Central memory CD8-positive, alpha-beta T cell (primary cell): ENCODE data around the gene NAA40.

Experiments
- ATAC-seq: fragments of 150-1000 bp; cut with Tn5 transposase; replicated peaks from 2 replicates; pipeline ENCODE4 v1.10.0; 2022; ENCODE audit warnings: mild to moderate bottlenecking, moderate FRiP score, moderate number of reproducible peaks; ENCODE audit not compliant: poor library complexity, severe bottlenecking; ENCODE audit errors: extremely low read depth
- DNase-seq, 2 donors: peaks; one replicate each; pipeline ENCODE4 v3.0.0; 2021; ENCODE audit warnings: low spot score in 2 of 2
- H3K27ac Mint-ChIP-seq: one replicate; pipeline ENCODE4 v1.8.0; 2022; ENCODE audit warnings: low read depth, mild to moderate bottlenecking, moderate library complexity, mixed read lengths
- H3K27me3 Mint-ChIP-seq: one replicate; pipeline ENCODE4 v1.8.0; 2022; ENCODE audit warnings: mixed read lengths
- H3K36me3 Mint-ChIP-seq: one replicate; pipeline ENCODE4 v1.8.0; 2022; ENCODE audit warnings: mild to moderate bottlenecking, moderate library complexity, mixed read lengths; ENCODE audit not compliant: insufficient read depth
- H3K4me1 Mint-ChIP-seq: one replicate; pipeline ENCODE4 v1.8.0; 2022; ENCODE audit warnings: mixed read lengths
- H3K4me3 Mint-ChIP-seq: one replicate; pipeline ENCODE4 v1.8.0; 2022; ENCODE audit warnings: mild to moderate bottlenecking, moderate library complexity, mixed read lengths
- H3K9me3 Mint-ChIP-seq: one replicate; pipeline ENCODE4 v1.8.0; 2022; ENCODE audit warnings: mixed read lengths

The NAA40 gene

DNA sequence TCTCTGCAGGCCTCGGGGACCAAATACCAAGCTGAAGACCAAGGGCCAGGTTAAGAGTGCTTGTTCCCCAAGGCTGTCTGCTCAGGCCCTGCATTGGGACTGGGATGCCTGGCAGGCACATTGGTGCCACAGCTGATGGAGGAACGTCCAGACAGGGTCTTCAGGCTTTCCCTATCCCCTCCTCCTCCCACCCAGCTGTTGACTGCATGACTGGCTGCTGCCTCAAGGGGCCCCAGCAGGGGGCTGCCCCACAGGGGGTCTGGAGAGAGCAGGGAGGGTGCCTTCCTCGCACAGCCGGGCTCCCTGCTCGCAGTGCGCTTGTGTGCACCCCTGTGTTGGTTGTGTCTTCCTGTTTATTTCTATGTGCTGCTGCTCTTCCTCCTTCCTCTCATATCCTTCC is 31.7 kb upstream of the NAA40 start:
- H3K27me3 Mint-ChIP-seq: no peaks in the 10 kb centered on the region
- H3K27ac Mint-ChIP-seq: no peak overlapping the region
- no peak overlapping the region for H3K4me3 Mint-ChIP-seq
- DNase-seq: no peak
- no peak for ATAC-seq
- H3K36me3 Mint-ChIP-seq: peaks cover 40% of the 10 kb centered on the region
- no peaks in the 10 kb centered on the region for H3K9me3 Mint-ChIP-seq
- H3K4me1 Mint-ChIP-seq: peaks cover 10% of the 10 kb centered on the region

DNA sequence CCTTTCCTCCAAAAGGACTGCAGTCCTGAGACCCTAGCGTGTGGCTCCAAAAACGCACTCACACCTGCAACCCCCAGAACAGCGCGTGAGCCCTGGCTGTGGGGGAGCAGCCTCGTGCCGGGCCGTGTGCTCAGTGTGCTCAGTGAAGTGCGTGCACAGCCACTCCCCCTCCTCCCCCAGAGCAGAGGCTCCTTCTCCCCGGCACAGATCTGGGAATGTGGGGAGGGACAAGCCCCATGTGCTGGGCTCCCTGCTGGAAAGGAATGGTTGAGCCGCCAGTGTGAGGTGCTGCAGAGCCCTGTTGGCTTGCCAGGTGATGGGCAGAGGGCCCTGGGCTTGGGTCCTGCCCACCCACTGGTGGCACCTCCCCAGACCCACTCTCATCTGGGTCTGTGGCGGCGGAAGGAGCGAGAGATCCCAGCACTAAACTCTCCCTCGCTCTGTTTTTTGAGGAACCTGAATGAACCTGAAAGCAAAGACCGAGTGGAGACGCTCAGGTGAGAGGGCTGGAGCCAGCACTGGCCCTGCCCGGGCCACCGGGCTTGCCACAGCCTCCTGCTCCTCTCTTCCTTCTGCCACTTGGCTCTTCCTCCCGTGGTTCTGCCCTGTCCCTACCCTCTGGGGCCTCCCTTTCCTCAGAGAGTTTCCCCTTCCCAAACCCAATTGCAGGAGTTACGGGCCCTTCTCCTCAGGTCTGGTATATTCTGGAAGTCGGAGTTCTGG is 30.8 kb upstream of the NAA40 start:
- no peak for ATAC-seq
- H3K4me1 Mint-ChIP-seq: peaks cover 14% of the 10 kb centered on the region
- H3K4me3 Mint-ChIP-seq: no peak overlapping the region
- H3K27ac Mint-ChIP-seq: no peak overlapping the region
- peaks cover 34% of the 10 kb centered on the region for H3K36me3 Mint-ChIP-seq
- H3K27me3 Mint-ChIP-seq: no peaks in the 10 kb centered on the region
- DNase-seq: no peak
- H3K9me3 Mint-ChIP-seq: no peaks in the 10 kb centered on the region

DNA sequence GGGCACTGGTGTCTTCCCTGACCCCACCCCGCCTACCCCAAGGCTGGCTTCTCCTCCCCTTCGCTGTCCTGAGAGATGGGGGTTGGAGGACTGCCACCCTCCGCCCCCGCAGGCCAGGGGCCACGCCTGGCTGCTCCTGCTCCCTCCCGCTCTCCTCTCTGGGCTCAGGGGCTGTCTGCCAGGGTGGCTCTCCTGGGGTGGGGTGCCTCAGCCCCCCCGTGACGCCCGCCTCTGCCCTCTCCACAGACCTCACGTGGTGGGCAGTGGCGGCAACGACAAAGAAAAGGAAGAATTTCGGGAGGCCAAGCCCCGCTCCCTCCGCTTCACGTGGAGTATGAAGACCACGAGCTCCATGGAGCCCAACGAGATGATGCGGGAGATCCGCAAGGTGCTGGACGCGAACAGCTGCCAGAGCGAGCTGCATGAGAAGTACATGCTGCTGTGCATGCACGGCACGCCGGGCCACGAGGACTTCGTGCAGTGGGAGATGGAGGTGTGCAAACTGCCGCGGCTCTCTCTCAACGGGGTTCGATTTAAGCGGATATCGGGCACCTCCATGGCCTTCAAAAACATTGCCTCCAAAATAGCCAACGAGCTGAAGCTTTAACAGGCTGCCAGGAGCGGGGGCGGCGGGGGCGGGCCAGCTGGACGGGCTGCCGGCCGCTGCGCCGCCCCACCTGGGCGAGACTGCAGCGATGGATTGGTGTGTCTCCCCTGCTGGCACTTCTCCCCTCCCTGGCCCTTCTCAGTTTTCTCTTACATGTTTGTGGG is 30.0 kb upstream of the NAA40 start:
- Mint-ChIP-seq H3K4me1 (peaks cover 14% of the 10 kb centered on the region), H3K9me3 (no peaks in the 10 kb centered on the region), H3K4me3 (no peak overlapping the region), H3K36me3 (peaks cover 26% of the 10 kb centered on the region), H3K27ac (no peak overlapping the region), H3K27me3 (no peaks in the 10 kb centered on the region)
- DNase-seq (no peak), ATAC-seq (no peak)

DNA sequence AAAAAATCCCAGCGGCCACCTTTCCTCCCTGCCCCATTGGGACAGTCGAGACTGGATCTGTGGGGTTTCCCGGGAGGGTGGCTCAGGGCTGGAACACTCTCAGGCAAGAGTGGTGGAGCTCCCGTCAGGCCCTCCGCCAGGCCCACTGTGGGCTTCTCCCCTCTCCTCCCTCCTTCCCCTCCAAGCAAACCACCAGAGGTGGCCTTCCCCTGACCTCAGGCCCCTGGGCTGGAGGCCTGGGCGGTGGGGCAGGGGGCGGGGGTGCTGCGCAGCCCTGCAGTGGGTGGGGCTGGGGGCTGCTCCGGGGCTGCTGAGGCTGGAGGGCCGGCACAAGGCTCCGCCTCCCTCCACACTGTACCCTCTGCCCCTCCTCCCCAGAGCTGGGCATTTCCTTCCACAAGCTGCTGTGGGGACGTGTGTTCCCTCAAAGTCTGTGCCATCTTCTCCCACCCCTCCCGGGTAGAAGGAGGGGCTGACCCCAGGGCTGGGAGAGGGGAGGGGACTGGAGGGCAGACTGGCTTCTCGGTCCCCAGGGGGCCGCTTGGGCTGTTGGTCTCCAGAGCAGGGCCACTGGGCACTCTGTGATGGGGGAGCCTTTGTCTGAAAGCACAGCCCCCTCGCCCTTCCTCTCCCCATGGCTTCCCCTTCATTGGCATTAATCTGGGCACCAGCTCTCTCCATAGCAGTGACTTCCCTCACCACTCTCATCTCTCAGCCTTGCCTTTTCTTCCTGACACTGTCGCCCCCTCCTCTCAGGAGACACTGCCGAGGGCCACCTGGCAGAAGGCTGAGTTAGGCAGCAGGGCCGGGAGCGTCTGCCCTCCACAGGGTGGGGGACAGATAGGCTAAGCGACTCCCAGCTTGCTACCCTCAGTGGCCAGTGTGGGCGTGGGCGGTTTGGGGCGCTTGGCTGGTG is 29.0 kb upstream of the NAA40 start:
- DNase-seq (no peak), ATAC-seq (no peak)
- Mint-ChIP-seq H3K4me3 (no peak overlapping the region), H3K4me1 (peaks cover 14% of the 10 kb centered on the region), H3K27me3 (no peaks in the 10 kb centered on the region), H3K36me3 (peaks cover 18% of the 10 kb centered on the region), H3K27ac (no peak overlapping the region), H3K9me3 (no peaks in the 10 kb centered on the region)

DNA sequence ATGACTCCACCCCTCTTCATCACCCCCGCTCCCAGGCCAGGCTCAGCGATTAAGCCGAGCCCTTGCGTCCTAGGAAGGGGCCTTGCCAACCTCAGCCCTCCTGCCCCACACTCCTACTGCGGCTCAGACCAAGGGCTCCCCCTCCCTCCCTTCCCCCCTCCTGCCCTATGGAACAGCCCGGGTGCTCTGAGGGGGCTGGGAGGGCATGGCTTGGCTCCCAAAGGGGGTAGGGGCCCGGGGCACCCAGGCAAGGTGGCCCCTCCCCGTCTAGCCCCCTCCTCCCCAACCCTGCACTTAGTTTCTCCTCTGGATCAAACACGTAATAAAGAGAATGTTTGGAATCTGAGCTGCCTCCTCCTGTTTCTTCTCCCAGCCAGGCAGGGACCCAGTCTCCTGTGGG is 28.1 kb upstream of the NAA40 start:
- DNase-seq: no peak
- no peak for ATAC-seq
- H3K4me3 Mint-ChIP-seq: no peak overlapping the region

DNA sequence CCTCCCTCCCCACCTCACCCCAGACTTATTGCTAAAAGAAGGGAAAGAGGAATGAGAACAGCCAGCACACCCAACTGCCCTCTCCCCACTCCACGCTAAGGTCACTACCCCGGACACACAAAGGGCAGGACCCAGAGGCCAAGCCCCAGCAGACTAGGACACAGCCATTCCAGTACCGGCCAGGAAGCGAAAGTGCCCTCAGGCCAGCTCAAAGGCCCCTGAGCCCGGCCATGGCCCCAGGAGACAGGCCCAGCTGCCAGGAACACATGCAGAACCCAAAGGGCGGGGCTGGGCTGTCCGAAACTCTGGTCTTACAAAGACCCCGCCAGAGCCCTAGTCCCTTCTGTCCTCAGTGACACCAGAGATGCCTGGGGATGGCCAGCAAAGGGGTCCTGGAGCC is 27.4 kb upstream of the NAA40 start:
- Mint-ChIP-seq H3K36me3 (peaks cover 9% of the 10 kb centered on the region), H3K27me3 (no peaks in the 10 kb centered on the region), H3K4me3 (no peak overlapping the region), H3K9me3 (no peaks in the 10 kb centered on the region), H3K4me1 (peaks cover 12% of the 10 kb centered on the region), H3K27ac (no peak overlapping the region)
- DNase-seq: no peak
- no peak for ATAC-seq

More for the DNA sequence above, 28.1 kb upstream of the NAA40 start:
- Mint-ChIP-seq H3K4me1 (peaks cover 14% of the 10 kb centered on the region), H3K36me3 (peaks cover 12% of the 10 kb centered on the region), H3K27ac (no peak overlapping the region), H3K9me3 (no peaks in the 10 kb centered on the region), H3K27me3 (no peaks in the 10 kb centered on the region)

DNA sequence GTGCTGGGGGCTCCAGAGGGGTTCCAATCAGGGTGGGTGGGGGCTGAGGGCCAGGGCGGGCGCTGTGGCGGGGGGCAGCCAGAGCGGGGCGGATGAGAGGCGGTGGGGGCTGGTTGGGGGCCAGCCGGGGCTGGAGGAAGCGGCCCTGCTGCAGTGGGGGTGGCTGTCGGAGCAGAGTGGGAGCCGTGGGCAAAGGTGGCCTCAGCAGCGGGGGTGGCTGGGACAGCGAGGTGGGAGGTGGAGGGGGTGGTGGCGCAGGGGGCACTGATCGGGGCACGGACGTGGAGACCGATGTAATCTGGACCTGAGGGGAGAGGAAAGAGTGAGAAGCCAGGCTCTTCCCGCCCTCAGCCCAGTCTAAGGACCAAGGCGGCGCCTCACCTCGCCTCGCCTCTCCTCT is 26.9 kb upstream of the NAA40 start:
- Mint-ChIP-seq H3K4me1 (peaks cover 10% of the 10 kb centered on the region), H3K36me3 (peaks cover 7% of the 10 kb centered on the region), H3K27ac (no peak overlapping the region), H3K27me3 (no peaks in the 10 kb centered on the region), H3K4me3 (no peak overlapping the region), H3K9me3 (no peaks in the 10 kb centered on the region)
- no peak for ATAC-seq
- DNase-seq: no peak

DNA sequence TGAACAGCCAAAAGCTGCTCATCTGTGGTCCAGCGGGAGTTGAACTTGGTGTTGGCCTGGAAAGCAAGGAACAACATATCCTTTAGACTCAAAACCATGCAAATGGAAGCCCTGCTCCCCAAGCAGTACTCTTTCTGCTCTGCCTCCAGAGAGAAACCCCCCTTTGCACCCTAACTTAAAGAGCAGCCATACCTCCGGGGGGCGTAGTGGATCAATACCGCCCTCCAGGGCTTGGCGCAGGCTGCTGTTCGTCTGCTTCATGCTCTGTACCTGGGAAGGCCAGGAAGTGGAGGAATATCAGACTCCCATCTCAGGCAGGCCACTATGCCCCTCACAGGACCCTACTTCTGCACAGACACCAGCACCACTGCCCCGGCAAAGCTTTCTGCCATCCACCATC is 26.1 kb upstream of the NAA40 start:
- peaks cover 13% of the 10 kb centered on the region for H3K4me1 Mint-ChIP-seq
- no peak overlapping the region for H3K27ac Mint-ChIP-seq
- H3K9me3 Mint-ChIP-seq: no peaks in the 10 kb centered on the region
- H3K4me3 Mint-ChIP-seq: no peak overlapping the region
- no peak for DNase-seq
- peaks cover 8% of the 10 kb centered on the region for H3K36me3 Mint-ChIP-seq
- ATAC-seq: no peak
- H3K27me3 Mint-ChIP-seq: no peaks in the 10 kb centered on the region

DNA sequence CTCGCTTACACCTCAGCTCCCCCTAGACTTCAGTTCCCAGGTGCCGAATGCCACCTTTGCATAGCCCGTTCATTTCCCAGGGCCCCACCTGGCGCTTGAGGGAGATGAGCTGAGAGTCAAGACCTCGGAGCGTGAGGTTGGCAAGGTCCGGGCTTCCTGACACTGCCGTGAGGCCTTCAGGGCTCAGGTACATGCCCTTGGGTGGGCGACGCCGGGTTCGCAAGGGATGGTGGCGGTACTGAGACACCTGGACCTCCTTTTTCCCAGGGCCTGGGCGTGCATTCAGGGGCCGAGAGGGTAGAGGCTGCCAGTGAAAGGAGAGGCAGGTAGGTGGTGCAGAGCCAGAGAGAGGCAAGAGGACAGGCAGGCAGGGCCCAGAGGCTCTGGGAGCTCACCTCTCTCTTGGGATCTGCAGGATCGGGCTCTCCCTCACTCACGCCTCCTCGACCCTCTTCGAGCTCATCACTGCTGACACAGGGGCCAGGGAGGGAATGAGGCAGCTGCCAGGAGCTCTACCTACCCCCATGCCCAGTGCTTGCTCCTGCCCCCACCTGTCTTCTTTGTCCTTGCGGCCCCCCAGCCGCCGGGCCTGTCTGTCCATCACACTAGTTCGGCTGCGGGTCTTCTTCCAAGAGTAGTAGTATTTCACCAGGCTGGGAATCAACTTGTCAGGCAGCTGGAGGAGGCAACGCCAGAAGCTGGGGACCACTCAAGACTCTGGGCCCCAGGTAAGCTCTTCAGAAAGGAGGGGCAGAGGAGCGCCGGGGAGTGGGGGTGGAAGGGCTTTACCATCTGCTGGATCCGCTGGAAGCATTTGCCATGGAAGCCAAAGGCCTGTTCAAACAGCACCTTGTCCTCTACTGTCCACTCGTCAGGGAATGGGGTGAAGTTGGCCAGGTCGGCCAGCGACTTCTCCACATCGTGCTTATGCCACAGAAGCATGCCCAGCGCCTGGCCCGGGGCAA is 24.7 kb upstream of the NAA40 start:
- H3K36me3 Mint-ChIP-seq: peaks cover 11% of the 10 kb centered on the region
- no peak overlapping the region for H3K27ac Mint-ChIP-seq
- peaks cover 22% of the 10 kb centered on the region for H3K4me1 Mint-ChIP-seq
- no peaks in the 10 kb centered on the region for H3K27me3 Mint-ChIP-seq
- no peaks in the 10 kb centered on the region for H3K9me3 Mint-ChIP-seq
- no peak for ATAC-seq
- no peak for DNase-seq
- peak overlapping the region; percentile 25 for H3K4me3 Mint-ChIP-seq

DNA sequence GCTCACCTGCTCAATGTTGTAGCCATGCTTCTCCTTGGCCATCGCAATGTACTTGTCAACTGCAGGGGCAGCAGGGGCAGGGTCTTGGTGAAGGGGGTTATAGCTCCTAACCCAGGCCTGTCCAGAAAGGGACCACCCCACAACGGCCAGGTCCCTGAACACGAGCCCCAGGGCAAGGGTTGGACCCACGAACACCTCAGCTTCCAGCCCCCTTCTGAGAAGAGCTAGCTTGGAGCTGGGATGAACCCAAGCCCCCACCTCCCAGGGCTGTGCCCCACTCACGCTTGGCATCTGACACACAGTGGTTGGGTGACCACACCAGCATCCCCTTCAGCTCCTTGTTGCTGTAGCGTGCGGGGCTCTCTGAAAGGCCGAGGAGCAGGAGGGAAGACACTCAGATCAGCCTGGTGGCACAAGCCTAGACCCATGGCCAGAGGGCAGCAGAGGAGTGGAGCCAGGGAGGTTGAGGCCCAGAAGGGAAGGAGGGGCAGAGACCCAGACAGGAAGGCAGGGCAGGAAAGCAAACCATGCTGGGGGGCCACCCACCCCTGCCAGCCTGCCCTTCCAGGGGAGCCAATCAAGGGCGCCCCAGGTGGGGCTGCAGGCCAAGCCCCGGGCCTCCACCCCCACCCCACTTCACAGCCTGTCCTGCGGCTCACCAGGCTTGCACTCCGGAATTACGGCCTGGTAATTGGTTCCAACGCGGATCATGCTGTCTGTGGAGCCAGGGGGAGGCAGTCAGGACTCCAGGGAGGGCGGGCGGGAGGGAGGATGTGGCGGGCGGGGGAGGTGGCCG is 23.7 kb upstream of the NAA40 start:
- Mint-ChIP-seq H3K27me3 (no peaks in the 10 kb centered on the region), H3K27ac (no peak overlapping the region), H3K4me1 (peaks cover 22% of the 10 kb centered on the region), H3K4me3 (peak overlapping the region; percentile 85), H3K9me3 (no peaks in the 10 kb centered on the region), H3K36me3 (peaks cover 8% of the 10 kb centered on the region)
- ATAC-seq (no peak), DNase-seq (no peak)
